T1000 (cell line): ENCODE measurements around the gene RGS16.
"Not testable (repeated sequence)": the region's sequence is repeated elsewhere in the genome, so short reads cannot be mapped to it uniquely, and the experiment has no call there.

ENCODE experiments used
- DNase-seq: peaks from one replicate; lab custom pipeline; 2025; ENCODE audit warnings: mixed read lengths; lab: John Stamatoyannopoulos, UW

Gene RGS16

GRCh38 chr1:182604175-182605164 is at the start of gene RGS16:
RGS16 (minus strand) TSS chr1:182604389; CDS start chr1:182604259, 130 bp downstream.
- DNase-seq, result peak; percentile 24

GRCh38 chr1:182653986-182654385 is 49.8 kb upstream of the RGS16 start:
- DNase-seq, result no peak

GRCh38 chr1:182652933-182653332 is 48.7 kb upstream of the RGS16 start:
- DNase-seq, result no peak

- no peak for DNase-seq
Observed at GRCh38 chr1:182651339-182651724, 47.1 kb upstream of the RGS16 start.

GRCh38 chr1:182650678-182651338 is 46.6 kb upstream of the RGS16 start:
- DNase-seq, result no peak

GRCh38 chr1:182649041-182649440 is 44.9 kb upstream of the RGS16 start:
- DNase-seq, result no peak

- no peak for DNase-seq
Observed at GRCh38 chr1:182646739-182647138, 42.5 kb upstream of the RGS16 start.

GRCh38 chr1:182644886-182645285 is 40.7 kb upstream of the RGS16 start:
- DNase-seq, result no peak

- no peak for DNase-seq
Observed at GRCh38 chr1:182643699-182644098, 39.5 kb upstream of the RGS16 start.

GRCh38 chr1:182642461-182642860 is 38.3 kb upstream of the RGS16 start:
- DNase-seq, result no peak

GRCh38 chr1:182641561-182641960 is 37.4 kb upstream of the RGS16 start:
- DNase-seq, result no peak

- no peak for DNase-seq
Observed at GRCh38 chr1:182639330-182639729, 35.1 kb upstream of the RGS16 start.

- DNase-seq, result no peak
Observed at GRCh38 chr1:182637769-182638168, 33.6 kb upstream of the RGS16 start.

GRCh38 chr1:182635871-182636270 is 31.7 kb upstream of the RGS16 start:
- no peak for DNase-seq

- no peak for DNase-seq
Observed at GRCh38 chr1:182634306-182635072, 30.3 kb upstream of the RGS16 start.

GRCh38 chr1:182633657-182634281 is 29.6 kb upstream of the RGS16 start:
- DNase-seq, result no peak

GRCh38 chr1:182633031-182633430 is 28.8 kb upstream of the RGS16 start:
- DNase-seq, result no peak

GRCh38 chr1:182632441-182632857 is 28.3 kb upstream of the RGS16 start:
- not testable (repeated sequence) for DNase-seq

GRCh38 chr1:182631954-182632353 is 27.8 kb upstream of the RGS16 start:
- no peak for DNase-seq

GRCh38 chr1:182631053-182631677 is 27.0 kb upstream of the RGS16 start:
- DNase-seq, result no peak

GRCh38 chr1:182630586-182630985 is 26.4 kb upstream of the RGS16 start:
- DNase-seq, result no peak
